ENCODE results near the gene SLC35G3. TPM values are rescaled to one million over a fixed set of nuclear protein-coding genes. Genes with fewer than 3 reads are reported as not detected.
"Not testable (repeated sequence)": the region's sequence is repeated elsewhere in the genome, so short reads cannot be mapped to it uniquely, and the experiment has no call there.

SLC35G3 gene
- total and polyA plus RNA-seq, 2 donors (not counting 1 experiment from before 2014, with no cell fraction given): not detected

GRCh38 chr17:35155246-35155645, 38.9 kb downstream of the SLC35G3 start:
- Histone ChIP-seq H3K79me2 (ENCODE audit: control insufficient read depth, insufficient read depth, low read length) (no peaks in the 10 kb centered on the region), H4K20me1 (ENCODE audit: control insufficient read depth, extremely low read depth, insufficient read depth, low read length) (no peaks in the 10 kb centered on the region), H3K27me3 (ENCODE audit: control insufficient read depth, insufficient read depth, low read length) (peaks cover 6% of the 10 kb centered on the region), H3K4me1 (ENCODE audit: control insufficient read depth, extremely low read depth, insufficient read depth, low read length) (no peaks in the 10 kb centered on the region), H2AFZ (ENCODE audit: low read length) (no peak overlapping the region), H3K9ac (ENCODE audit: insufficient read depth, low read length) (no peak overlapping the region), H3K4me2 (ENCODE audit: extremely low read depth, insufficient read depth, low read length) (no peak overlapping the region), H3K9me3 (ENCODE audit: control insufficient read depth, insufficient read depth, low read depth, low read length) (no peaks in the 10 kb centered on the region), H3K27ac (ENCODE audit: insufficient read depth, low read length) (no peak overlapping the region), H3K4me3 (replicated peaks in 1 of 4; ENCODE audit: control extremely low read depth in 1 of 4, insufficient read depth in 1 of 4, low read depth in 3 of 4, low read length in 4 of 4) (no peak overlapping the region), H3K36me3 (ENCODE audit: control insufficient read depth, insufficient read depth, low read length) (no peaks in the 10 kb centered on the region)
- no peak for DNase-seq (ENCODE audit: low read depth in 2 of 2)
- TF ChIP-seq CTCF (conservative IDR thresholded peaks at IDR 0.05 in 1 of 2, IDR thresholded peaks at IDR 0.05 in 1 of 2; ENCODE audit: low read depth in 1 of 2, low read length in 2 of 2): no peak
- no peak for TF ChIP-seq EZH2 (IDR thresholded peaks at IDR 0.05; ENCODE audit: low read length, missing control alignments)

- Histone ChIP-seq H3K9me3 (ENCODE audit: control insufficient read depth, insufficient read depth, low read depth, low read length) (no peaks in the 10 kb centered on the region), H2AFZ (ENCODE audit: low read length) (no peak overlapping the region), H3K4me2 (ENCODE audit: extremely low read depth, insufficient read depth, low read length) (no peak overlapping the region), H3K4me1 (ENCODE audit: control insufficient read depth, extremely low read depth, insufficient read depth, low read length) (no peaks in the 10 kb centered on the region), H3K9ac (ENCODE audit: insufficient read depth, low read length) (no peak overlapping the region), H3K27me3 (ENCODE audit: control insufficient read depth, insufficient read depth, low read length) (peaks cover 11% of the 10 kb centered on the region), H3K27ac (ENCODE audit: insufficient read depth, low read length) (no peak overlapping the region), H4K20me1 (ENCODE audit: control insufficient read depth, extremely low read depth, insufficient read depth, low read length) (no peaks in the 10 kb centered on the region), H3K4me3 (replicated peaks in 1 of 4; ENCODE audit: control extremely low read depth in 1 of 4, insufficient read depth in 1 of 4, low read depth in 3 of 4, low read length in 4 of 4) (no peak overlapping the region), H3K36me3 (ENCODE audit: control insufficient read depth, insufficient read depth, low read length) (no peaks in the 10 kb centered on the region), H3K79me2 (ENCODE audit: control insufficient read depth, insufficient read depth, low read length) (no peaks in the 10 kb centered on the region)
- DNase-seq (ENCODE audit: low read depth in 2 of 2): no peak
- TF ChIP-seq EZH2 (IDR thresholded peaks at IDR 0.05; ENCODE audit: low read length, missing control alignments) (no peak), CTCF (conservative IDR thresholded peaks at IDR 0.05 in 1 of 2, IDR thresholded peaks at IDR 0.05 in 1 of 2; ENCODE audit: low read depth in 1 of 2, low read length in 2 of 2) (no peak)
These were observed 39.7 kb downstream of the SLC35G3 start for GRCh38 chr17:35154196-35155165.

GRCh38 chr17:35152421-35153140, 41.6 kb downstream of the SLC35G3 start:
- H3K4me3 ChIP-seq (replicated peaks in 1 of 4; ENCODE audit: control extremely low read depth in 1 of 4, insufficient read depth in 1 of 4, low read depth in 3 of 4, low read length in 4 of 4): no peak overlapping the region
- no peak overlapping the region for H3K4me2 ChIP-seq (ENCODE audit: extremely low read depth, insufficient read depth, low read length)
- DNase-seq (ENCODE audit: low read depth in 2 of 2): no peak
- H3K27ac ChIP-seq (ENCODE audit: insufficient read depth, low read length): no peak overlapping the region
- no peak overlapping the region for H3K9ac ChIP-seq (ENCODE audit: insufficient read depth, low read length)
- H2AFZ ChIP-seq (ENCODE audit: low read length): no peak overlapping the region
- H3K36me3 ChIP-seq (ENCODE audit: control insufficient read depth, insufficient read depth, low read length): no peaks in the 10 kb centered on the region
- no peaks in the 10 kb centered on the region for H3K4me1 ChIP-seq (ENCODE audit: control insufficient read depth, extremely low read depth, insufficient read depth, low read length)
- H3K79me2 ChIP-seq (ENCODE audit: control insufficient read depth, insufficient read depth, low read length): no peaks in the 10 kb centered on the region
- H3K9me3 ChIP-seq (ENCODE audit: control insufficient read depth, insufficient read depth, low read depth, low read length): no peaks in the 10 kb centered on the region
- no peak for TF ChIP-seq EZH2 (IDR thresholded peaks at IDR 0.05; ENCODE audit: low read length, missing control alignments)
- no peak for TF ChIP-seq CTCF (conservative IDR thresholded peaks at IDR 0.05 in 1 of 2, IDR thresholded peaks at IDR 0.05 in 1 of 2; ENCODE audit: low read depth in 1 of 2, low read length in 2 of 2)
- H3K27me3 ChIP-seq (ENCODE audit: control insufficient read depth, insufficient read depth, low read length): peaks cover 9% of the 10 kb centered on the region
- no peaks in the 10 kb centered on the region for H4K20me1 ChIP-seq (ENCODE audit: control insufficient read depth, extremely low read depth, insufficient read depth, low read length)

GRCh38 chr17:35151080-35151479, 43.1 kb downstream of the SLC35G3 start:
- not testable (repeated sequence) for H4K20me1 ChIP-seq (ENCODE audit: control insufficient read depth, extremely low read depth, insufficient read depth, low read length); DNase-seq (ENCODE audit: low read depth in 2 of 2); H3K4me3 ChIP-seq (replicated peaks in 1 of 4; ENCODE audit: control extremely low read depth in 1 of 4, insufficient read depth in 1 of 4, low read depth in 3 of 4, low read length in 4 of 4); H3K4me2 ChIP-seq (ENCODE audit: extremely low read depth, insufficient read depth, low read length); H3K36me3 ChIP-seq (ENCODE audit: control insufficient read depth, insufficient read depth, low read length); H3K9me3 ChIP-seq (ENCODE audit: control insufficient read depth, insufficient read depth, low read depth, low read length); H2AFZ ChIP-seq (ENCODE audit: low read length); H3K79me2 ChIP-seq (ENCODE audit: control insufficient read depth, insufficient read depth, low read length); H3K4me1 ChIP-seq (ENCODE audit: control insufficient read depth, extremely low read depth, insufficient read depth, low read length); H3K27ac ChIP-seq (ENCODE audit: insufficient read depth, low read length); H3K9ac ChIP-seq (ENCODE audit: insufficient read depth, low read length)
- H3K27me3 ChIP-seq (ENCODE audit: control insufficient read depth, insufficient read depth, low read length): peaks cover 17% of the 10 kb centered on the region
